ENCODE results near the gene CNEP1R1. TPM values are rescaled to one million over a fixed set of nuclear protein-coding genes. Genes with fewer than 3 reads are reported as not detected.

CNEP1R1 gene
- total RNA-seq, 1 experiment from 2014 or later: 22.0 TPM

DNA sequence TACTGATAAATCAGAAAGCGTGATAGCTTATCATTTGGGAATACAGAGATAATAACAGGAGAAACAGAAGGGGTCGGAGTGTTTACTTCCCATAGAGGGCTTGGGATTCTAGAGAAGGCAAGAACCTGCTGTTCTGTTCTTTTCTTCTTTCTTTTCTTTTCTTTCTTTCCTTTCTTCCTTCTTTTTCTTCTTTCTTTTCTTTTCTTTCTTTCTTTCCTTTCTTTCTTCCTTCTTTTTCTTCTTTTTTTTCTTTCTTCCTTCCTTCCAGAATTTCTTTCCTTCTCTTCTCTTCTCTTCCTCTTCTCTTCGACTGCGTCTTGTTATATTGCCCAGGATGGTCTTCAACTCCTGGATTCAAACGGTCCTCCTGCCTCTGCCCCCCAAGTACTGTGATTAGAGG is 18.3 kb downstream of the CNEP1R1 start:
- Mint-ChIP-seq H3K27me3 (ENCODE audit: insufficient read depth, unreplicated experiment) (peaks cover 32% of the 10 kb centered on the region), H3K9me3 (ENCODE audit: unreplicated experiment) (no peaks in the 10 kb centered on the region), H3K27ac (ENCODE audit: low read depth, unreplicated experiment) (no peak overlapping the region), H3K36me3 (ENCODE audit: insufficient read depth, unreplicated experiment) (no peaks in the 10 kb centered on the region), H3K4me3 (ENCODE audit: unreplicated experiment) (no peak overlapping the region), H3K4me1 (ENCODE audit: insufficient read depth, unreplicated experiment) (peaks cover 2% of the 10 kb centered on the region)
- intact Hi-C loops (cut with micrococcal nuclease): no loop called here
- no TSS peak for BruUV-seq (replicated peaks)
- POLR2A ChIA-PET: no interaction called here
- TF ChIP-seq, protein P1, sequence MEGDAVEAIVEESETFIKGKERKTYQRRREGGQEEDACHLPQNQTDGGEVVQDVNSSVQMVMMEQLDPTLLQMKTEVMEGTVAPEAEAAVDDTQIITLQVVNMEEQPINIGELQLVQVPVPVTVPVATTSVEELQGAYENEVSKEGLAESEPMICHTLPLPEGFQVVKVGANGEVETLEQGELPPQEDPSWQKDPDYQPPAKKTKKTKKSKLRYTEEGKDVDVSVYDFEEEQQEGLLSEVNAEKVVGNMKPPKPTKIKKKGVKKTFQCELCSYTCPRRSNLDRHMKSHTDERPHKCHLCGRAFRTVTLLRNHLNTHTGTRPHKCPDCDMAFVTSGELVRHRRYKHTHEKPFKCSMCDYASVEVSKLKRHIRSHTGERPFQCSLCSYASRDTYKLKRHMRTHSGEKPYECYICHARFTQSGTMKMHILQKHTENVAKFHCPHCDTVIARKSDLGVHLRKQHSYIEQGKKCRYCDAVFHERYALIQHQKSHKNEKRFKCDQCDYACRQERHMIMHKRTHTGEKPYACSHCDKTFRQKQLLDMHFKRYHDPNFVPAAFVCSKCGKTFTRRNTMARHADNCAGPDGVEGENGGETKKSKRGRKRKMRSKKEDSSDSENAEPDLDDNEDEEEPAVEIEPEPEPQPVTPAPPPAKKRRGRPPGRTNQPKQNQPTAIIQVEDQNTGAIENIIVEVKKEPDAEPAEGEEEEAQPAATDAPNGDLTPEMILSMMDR (IDR thresholded peaks at IDR 0.05; ENCODE audit: unreplicated experiment): no peak
- CTCF ChIA-PET: interaction anchor here (0.6 to 1.0 kb wide), 2 partner anchors 636 to 766 kb away, joined by 3 to 5 read pairs; no protein-coding TSS in a partner anchor
- DNase-seq (ENCODE audit: unreplicated experiment): no peak

DNA sequence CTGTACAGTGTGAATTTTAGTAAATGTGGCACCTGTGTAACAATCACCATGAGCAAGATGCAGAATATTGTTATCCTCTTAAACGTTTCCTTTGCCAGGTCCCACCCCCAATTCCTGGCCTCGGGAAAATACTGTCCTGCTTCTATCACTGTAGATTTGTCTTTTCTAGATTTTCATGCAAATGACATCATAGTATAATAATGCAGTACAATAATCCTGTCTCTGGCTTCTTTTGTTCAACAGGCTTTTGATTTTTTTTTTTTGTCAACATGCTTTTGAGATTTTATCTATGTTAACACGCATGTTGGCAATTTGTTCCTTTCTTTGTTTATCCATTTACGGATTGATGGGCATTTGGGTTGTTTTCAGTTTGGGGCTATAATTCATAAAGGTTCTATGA is 20.4 kb downstream of the CNEP1R1 start:
- Mint-ChIP-seq H3K36me3 (ENCODE audit: insufficient read depth, unreplicated experiment) (no peaks in the 10 kb centered on the region), H3K4me1 (ENCODE audit: insufficient read depth, unreplicated experiment) (no peaks in the 10 kb centered on the region), H3K27ac (ENCODE audit: low read depth, unreplicated experiment) (no peak overlapping the region), H3K27me3 (ENCODE audit: insufficient read depth, unreplicated experiment) (peaks cover 32% of the 10 kb centered on the region), H3K9me3 (ENCODE audit: unreplicated experiment) (no peaks in the 10 kb centered on the region), H3K4me3 (ENCODE audit: unreplicated experiment) (no peak overlapping the region)
- intact Hi-C loops (cut with micrococcal nuclease): no loop called here
- no TSS peak for BruUV-seq (replicated peaks)
- TF ChIP-seq, protein P1 (IDR thresholded peaks at IDR 0.05; ENCODE audit: unreplicated experiment): no peak
- CTCF ChIA-PET: interaction anchor here (0.6 to 0.7 kb wide), 2 partner anchors 199 to 591 kb away, joined by 4 to 5 read pairs; no protein-coding TSS in a partner anchor
- no peak for DNase-seq (ENCODE audit: unreplicated experiment)
- POLR2A ChIA-PET: interaction anchor here (1.3 kb wide), 1 partner anchor 19 kb away, joined by 4 read pairs; no protein-coding TSS in a partner anchor

DNA sequence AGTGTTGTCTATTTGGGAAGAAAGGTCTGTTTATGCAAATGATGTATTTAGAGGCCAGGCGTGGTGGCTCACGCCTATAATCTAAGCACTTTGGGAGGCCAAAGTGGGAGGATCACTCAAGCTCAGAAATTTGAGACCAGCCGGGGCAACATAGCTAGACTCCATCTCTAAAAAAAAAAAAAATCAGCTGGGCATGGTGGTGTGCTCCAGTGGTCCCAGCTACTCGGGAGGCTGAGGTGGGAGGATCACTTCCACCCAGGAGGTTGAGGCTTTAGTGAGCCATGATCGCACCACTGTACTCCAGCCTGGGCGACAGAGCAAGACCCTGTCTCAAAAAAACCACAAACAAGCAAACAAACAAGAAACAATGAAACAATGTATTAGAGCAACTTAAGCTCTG is 21.8 kb downstream of the CNEP1R1 start:
- H3K9me3 Mint-ChIP-seq (ENCODE audit: unreplicated experiment): no peaks in the 10 kb centered on the region
- ChIA-PET CTCF (interaction anchor here (0.7 kb wide), 1 partner anchor 22 kb away, joined by 4 read pairs; the partner anchor contains the start of gene CNEP1R1), POLR2A (interaction anchor here (0.8 to 1.6 kb wide), 2 partner anchors 19 to 21 kb away, joined by 4 to 5 read pairs; partner anchors contain the start of genes CNEP1R1 and HEATR3)
- no peaks in the 10 kb centered on the region for H3K4me1 Mint-ChIP-seq (ENCODE audit: insufficient read depth, unreplicated experiment)
- TF ChIP-seq, protein P1 (IDR thresholded peaks at IDR 0.05; ENCODE audit: unreplicated experiment): no peak
- DNase-seq (ENCODE audit: unreplicated experiment): no peak
- H3K36me3 Mint-ChIP-seq (ENCODE audit: insufficient read depth, unreplicated experiment): no peaks in the 10 kb centered on the region
- intact Hi-C loops (cut with micrococcal nuclease): no loop called here
- H3K27me3 Mint-ChIP-seq (ENCODE audit: insufficient read depth, unreplicated experiment): peaks cover 44% of the 10 kb centered on the region
- BruUV-seq (replicated peaks): no TSS peak
- H3K27ac Mint-ChIP-seq (ENCODE audit: low read depth, unreplicated experiment): no peak overlapping the region
- H3K4me3 Mint-ChIP-seq (ENCODE audit: unreplicated experiment): no peak overlapping the region

DNA sequence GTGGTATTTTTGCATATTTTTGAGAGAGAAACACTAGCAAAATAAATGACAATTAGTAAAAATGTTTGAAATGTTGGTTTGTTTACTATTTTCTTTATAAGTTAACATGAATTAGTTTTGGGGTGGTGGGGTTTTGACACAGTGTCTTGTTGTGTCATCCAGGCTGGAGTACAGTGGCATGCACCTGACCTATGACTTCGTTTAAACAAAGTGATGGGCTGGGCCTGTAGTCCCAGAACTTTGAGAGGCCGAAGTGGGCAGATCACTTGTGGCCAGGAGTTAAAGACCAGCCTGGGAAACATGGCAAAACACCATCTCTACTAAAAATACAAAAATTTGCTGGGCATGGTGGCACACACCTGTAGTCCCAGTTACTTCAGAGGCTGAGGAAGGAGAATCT is 22.8 kb downstream of the CNEP1R1 start:
- no peak for DNase-seq (ENCODE audit: unreplicated experiment)
- no peak overlapping the region for H3K27ac Mint-ChIP-seq (ENCODE audit: low read depth, unreplicated experiment)
- TF ChIP-seq, protein P1 (IDR thresholded peaks at IDR 0.05; ENCODE audit: unreplicated experiment): no peak
- no peak overlapping the region for H3K4me3 Mint-ChIP-seq (ENCODE audit: unreplicated experiment)
- H3K9me3 Mint-ChIP-seq (ENCODE audit: unreplicated experiment): no peaks in the 10 kb centered on the region
- ChIA-PET POLR2A (interaction anchor here (0.7 to 1.0 kb wide), 2 partner anchors 10 to 612 kb away, joined by 3 to 4 read pairs; no protein-coding TSS in a partner anchor), CTCF (no interaction called here)
- no peaks in the 10 kb centered on the region for H3K36me3 Mint-ChIP-seq (ENCODE audit: insufficient read depth, unreplicated experiment)
- intact Hi-C loops (cut with micrococcal nuclease): no loop called here
- no peaks in the 10 kb centered on the region for H3K4me1 Mint-ChIP-seq (ENCODE audit: insufficient read depth, unreplicated experiment)
- peaks cover 37% of the 10 kb centered on the region for H3K27me3 Mint-ChIP-seq (ENCODE audit: insufficient read depth, unreplicated experiment)
- no TSS peak for BruUV-seq (replicated peaks)

Data from MCF 10A (cell line).